GM21723 (cell line): ENCODE data around the gene OLIG1.

Experiments used
- ATAC-seq: cut with Tn5 transposase; IDR thresholded peaks from one replicate; pipeline ENCODE4 v1.9.1; 2021; ENCODE audit warnings: mild to moderate bottlenecking, moderate library complexity; ENCODE audit not compliant: unreplicated experiment

Gene OLIG1

DNA sequence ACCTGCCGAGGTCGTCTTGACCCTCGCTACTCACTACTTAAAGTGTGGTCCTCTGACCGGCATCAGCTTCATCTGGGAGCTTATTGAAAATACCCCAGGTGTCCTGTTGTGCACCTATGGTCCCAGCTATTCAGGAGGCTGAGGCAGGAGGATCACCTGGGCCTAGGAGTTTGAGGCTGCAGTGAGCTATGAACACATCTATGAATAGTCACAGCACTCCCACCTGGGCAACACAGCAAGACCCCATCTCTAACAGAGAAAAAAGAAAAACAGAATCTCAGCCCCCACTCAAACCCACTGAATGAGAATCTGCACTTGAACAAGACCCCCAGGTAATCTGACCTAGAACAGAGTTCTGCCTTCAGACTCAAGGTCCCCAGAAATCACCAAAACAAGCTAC, 8.7 kb upstream of the OLIG1 start:
- no peak for ATAC-seq

GRCh38 chr21:33063375-33063883, 6.5 kb upstream of the OLIG1 start:
- no peak for ATAC-seq

DNA sequence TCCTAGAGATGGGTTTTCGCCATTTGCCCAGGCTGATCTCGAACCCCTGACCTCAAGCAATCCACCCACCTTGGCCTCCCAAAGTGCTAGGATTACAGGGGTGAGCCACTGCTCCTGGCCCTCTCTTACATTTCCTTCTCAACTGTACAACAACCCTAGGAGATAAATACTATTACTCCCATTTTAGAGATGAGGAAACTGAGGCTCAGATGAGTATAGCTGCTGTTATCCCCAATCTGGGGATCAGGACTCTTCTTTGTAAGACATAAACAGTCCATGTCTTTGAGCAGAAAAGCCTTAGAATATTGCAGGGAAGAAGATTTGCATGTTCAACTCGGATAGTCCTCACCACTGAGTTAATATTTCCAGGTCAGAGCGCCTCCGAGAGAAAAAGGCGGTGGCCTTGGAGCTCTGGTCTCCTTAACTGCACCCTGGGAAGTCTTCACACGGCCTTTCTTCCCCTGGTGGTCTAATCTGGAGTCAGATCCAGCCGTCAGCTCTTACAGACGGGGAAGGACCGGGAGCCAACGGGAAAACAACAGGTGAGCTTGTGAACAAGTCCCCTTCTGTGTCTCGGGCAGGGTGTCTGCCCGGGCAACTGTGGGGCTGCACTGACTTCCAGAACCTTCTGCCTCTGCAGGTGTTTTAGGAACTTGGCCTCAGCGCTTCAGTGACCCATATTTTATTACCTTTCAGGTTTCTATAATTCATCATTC, 5.9 kb upstream of the OLIG1 start:
- no peak for ATAC-seq

DNA sequence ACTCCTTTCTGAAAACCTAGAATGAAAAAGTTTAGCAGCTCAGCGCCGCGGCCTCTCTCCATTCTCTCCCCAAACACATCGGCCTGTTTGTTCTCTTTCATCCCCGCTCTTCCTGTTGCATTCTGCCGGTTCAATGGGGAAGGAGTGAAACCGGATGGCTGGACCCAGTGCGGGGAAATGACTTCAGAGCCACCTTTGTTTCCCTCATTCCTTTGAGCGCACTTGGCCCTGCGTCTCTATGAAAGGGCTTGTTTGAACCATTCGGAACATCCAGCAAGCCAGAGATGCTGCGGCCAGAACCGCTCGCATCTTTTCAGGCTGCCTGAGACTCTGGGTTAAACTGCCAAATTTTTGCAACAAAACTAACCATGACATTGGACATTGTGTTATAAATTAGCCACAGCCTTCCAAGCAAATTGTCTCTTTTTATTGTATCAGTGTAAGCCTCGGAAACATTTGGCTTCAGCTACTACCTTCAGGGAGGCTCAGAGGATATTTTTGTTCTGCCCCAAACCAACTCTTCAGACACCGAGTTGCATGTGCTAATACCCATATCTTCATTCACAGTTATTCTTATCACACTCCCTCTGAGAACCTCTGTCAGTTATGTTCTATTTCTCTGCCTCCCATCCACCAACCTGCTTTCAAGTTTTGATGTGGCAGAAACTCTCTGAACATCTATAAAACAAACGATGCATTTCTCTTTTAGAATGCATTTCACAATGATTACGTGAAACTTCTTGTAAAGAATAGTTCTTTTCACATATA, 5.1 kb upstream of the OLIG1 start:
- ATAC-seq, result no peak

GRCh38 chr21:33067043-33067442, 2.9 kb upstream of the OLIG1 start:
- ATAC-seq, result no peak

- ATAC-seq, result no peak
These were observed 2.5 kb upstream of the OLIG1 start for GRCh38 chr21:33067457-33067856.

DNA sequence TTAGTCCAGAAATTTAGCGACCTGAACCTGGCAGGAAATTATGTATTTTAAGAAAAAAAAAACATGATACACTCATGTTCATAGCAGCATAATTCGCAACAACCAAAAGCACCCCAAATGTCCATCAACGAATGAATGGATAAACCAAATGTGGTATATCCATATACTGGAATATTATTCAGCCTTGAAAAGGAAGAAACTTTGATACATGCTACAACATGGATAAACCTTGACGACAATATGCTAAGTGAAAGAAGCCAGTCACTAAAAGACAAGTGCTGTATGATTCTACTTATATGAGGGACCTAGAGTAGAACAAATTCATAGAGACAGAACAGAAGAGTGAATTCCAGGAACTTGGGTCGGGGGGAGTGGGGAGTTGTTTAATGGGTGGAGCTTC, 698 bp upstream of the OLIG1 start:
- ATAC-seq, result no peak

DNA sequence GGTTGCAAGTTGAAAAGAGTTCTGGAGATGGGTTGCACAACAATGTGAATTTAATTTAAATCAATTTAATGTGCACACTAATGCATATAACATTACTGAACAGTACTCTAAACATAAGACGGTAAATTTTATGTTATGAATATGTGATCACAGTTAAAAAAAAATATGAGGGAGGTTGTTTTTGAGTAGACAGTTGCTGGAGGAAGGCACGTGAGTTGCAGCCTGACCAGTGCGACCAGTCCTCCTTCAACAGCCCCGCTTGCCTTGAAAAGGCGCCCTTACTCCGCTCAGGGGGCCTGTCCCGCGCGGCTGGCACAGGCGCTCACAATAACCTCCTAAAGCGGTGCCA, 322 bp upstream of the OLIG1 start:
- no peak for ATAC-seq

DNA sequence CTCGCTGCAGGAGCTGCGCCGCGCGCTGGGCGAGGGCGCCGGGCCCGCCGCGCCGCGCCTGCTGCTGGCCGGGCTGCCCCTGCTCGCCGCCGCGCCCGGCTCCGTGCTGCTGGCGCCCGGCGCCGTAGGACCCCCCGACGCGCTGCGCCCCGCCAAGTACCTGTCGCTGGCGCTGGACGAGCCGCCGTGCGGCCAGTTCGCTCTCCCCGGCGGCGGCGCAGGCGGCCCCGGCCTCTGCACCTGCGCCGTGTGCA, 730 bp downstream of the OLIG1 start:
- ATAC-seq, result no peak

DNA sequence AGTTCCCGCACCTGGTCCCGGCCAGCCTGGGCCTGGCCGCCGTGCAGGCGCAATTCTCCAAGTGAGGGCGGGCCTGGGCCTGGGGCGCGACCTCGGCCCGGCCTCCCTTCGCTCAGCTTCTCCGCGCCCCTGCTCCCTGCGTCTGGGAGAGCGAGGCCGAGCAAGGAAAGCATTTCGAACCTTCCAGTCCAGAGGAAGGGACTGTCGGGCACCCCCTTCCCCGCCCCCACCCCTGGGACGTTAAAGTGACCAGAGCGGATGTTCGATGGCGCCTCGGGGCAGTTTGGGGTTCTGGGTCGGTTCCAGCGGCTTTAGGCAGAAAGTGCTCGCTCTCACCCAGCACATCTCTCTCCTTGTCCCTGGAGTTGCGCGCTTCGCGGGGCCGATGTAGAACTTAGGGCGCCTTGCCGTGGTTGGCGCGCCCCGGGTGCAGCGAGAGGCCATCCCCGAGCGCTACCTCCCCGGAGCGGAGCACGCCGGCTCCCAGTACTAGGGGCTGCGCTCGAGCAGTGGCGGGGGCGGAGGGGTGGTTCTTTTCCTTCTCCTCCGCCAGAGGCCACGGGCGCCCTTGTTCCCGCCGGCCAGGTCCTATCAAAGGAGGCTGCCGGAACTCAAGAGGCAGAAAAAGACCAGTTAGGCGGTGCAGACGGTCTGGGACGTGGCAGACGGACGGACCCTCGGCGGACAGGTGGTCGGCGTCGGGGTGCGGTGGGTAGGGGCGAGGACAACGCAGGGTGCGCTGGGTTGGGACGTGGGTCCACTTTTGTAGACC, 1.2 kb downstream of the OLIG1 start:
- no peak for ATAC-seq

DNA sequence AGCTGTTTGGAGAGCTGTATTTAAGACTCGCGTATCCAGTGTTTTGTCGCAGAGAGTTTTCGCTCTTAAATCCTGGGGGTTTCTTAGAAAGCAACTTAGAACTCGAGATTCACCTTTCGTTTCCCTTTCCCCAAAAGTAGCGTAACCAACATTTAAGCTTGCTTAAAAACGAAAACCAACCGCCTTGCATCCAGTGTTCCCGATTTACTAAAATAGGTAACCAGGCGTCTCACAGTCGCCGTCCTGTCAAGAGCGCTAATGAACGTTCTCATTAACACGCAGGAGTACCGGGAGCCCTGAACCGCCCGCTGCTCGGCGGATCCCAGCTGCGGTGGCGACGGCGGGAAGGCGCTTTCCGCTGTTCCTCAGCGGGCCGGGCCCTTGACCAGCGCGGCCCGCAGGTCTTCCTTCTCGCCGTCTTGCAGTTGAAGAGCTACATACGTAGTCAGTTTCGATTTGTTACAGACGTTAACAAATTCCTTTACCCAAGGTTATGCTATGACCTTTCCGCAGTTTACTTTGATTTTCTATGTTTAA, 1.9 kb downstream of the OLIG1 start:
- ATAC-seq, result no peak

GRCh38 chr21:33073636-33074035, 3.7 kb downstream of the OLIG1 start:
- ATAC-seq, result no peak

GRCh38 chr21:33075128-33075527, 5.2 kb downstream of the OLIG1 start:
- no peak for ATAC-seq

DNA sequence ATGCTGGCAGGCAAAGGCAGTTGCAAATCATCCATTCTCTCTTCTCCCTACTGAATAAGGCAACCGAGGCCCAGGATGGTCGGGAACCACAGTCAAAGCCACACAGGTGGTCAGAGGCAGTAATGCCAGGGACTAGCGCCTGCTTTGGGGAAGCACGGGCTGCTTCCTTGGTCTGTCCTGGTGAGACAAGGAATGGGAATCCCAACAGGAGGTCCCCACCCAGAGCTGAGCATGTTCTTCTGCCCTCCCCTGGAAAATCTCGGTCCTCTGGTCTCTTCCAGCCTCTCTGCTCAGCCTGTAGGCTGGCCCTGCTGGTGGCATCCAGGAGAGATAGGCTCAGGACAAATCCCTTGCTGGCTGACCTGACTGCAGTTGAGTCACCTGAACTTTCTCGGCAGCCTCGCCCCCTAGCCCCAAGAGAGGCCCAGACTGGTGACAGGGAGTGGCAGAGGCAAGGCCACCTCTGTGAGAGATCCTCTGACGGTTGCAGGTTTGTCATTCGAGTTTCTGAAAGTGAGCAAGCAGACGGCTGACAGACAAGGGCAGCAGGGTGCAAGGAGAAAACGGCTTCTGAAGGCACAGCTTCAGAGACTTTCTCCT, 5.8 kb downstream of the OLIG1 start:
- ATAC-seq, result no peak

GRCh38 chr21:33076600-33077329, 6.8 kb downstream of the OLIG1 start:
- no peak for ATAC-seq

DNA sequence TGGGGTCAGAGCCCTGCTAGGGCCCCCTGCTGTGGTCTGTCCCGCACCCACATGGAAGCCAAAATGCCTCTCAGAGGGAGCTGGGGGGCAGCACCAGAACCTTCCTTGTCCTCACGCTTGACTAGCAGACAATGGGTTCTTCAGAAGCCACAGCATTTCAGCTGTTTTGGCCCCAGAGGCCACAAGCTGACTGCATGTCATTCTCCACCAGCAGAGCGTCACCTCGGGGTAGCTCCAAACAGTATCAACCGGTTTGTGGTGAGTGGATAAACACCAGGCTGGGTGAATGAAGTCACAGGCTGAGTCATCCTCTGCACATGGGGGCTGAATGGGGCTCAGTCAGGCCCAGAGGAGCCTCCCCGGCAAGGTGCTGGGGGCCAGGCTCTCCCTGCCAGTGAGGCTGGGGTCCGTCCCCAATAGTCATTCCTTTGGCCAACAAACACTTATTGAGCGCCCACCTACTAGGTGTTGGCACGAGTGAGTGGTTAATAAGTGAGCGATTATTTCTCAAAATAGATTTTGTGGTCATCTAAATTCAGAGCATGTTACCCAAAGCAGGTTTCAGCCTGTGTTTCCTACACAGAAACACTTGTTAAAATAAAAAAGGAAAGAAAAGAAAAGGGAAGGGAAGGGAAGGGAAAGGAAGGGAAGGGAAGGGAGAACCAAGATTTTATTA, 9.1 kb downstream of the OLIG1 start:
- peak; percentile 98 for ATAC-seq

GRCh38 chr21:33080376-33080775, 10.4 kb downstream of the OLIG1 start:
- ATAC-seq, result no peak

- no peak for ATAC-seq
These were observed 10.8 kb downstream of the OLIG1 start for GRCh38 chr21:33080776-33081175.

DNA sequence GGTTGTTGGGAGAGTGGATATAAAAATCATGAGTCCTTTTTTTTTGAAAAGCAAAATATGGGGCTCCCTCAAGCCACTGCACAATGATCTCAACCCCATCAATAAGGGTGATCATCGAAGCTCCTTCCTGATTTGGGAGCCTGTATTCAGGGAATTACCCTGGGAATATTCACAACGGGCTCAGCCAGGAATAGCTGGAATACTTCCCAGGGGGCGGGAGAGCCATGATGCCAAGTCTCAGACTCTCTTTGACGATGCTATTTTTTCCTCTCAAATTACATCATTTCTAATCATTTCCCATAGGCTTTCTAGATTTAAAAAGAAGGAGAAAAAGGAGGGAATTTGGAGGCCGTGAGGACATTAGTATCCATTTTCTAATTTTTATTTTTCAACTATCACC, 18.4 kb downstream of the OLIG1 start:
- no peak for ATAC-seq
